K562 (cell line): ENCODE measurements around the gene TBXAS1. TPM values are rescaled to one million over a fixed set of nuclear protein-coding genes. Genes with fewer than 3 reads are reported as not detected.
A peak's percentile ranks its signal among the peaks of the same experiment; 100 is the strongest.

ENCODE experiments used
- CC2D1A ChIP-seq: fragments of 450-650 bp; IDR thresholded peaks from 2 replicates; pipeline ENCODE4 v1.6.1; 2017; ENCODE audit warnings: mild to moderate bottlenecking
- CEBPB ChIP-seq: fragments of 450-650 bp; IDR thresholded peaks from 2 replicates; pipeline ENCODE4 v1.6.1; 2016; ENCODE audit warnings: missing genetic modification characterization, missing compliant biosample characterization
- CTCF ChIP-seq, 3 experiments: IDR thresholded peaks in 2 of 3; conservative IDR thresholded peaks in 1 of 3; 2 replicates each; pipeline ENCODE4 v1.5.1; 2011 to 2012; ENCODE audit warnings: low read length in 3 of 3, mild to moderate bottlenecking in 3 of 3, control low read depth in 2 of 3, improper control_type of control experiment in 1 of 3, inconsistent platforms in 1 of 3, low read depth in 1 of 3, mixed read lengths in 1 of 3, moderate library complexity in 1 of 3; ENCODE audit not compliant: insufficient read depth in 2 of 3
- FOXP1 ChIP-seq: sonication (generic); formaldehyde crosslinking; IDR thresholded peaks from 2 replicates; pipeline ENCODE4 v1.8.0; 2022; ENCODE audit warnings: mild to moderate bottlenecking, missing genetic modification reagents
- HDAC2 ChIP-seq: fragments of 450-650 bp; IDR thresholded peaks from 2 replicates; pipeline ENCODE4 v1.6.1; 2016; ENCODE audit warnings: mild to moderate bottlenecking
- HLTF ChIP-seq: fragments of 450-650 bp; IDR thresholded peaks from 2 replicates; pipeline ENCODE4 v1.6.1; 2016
- HMBOX1 ChIP-seq: sonication (generic); IDR thresholded peaks from 2 replicates; pipeline ENCODE4 v1.6.1; 2016
- HNRNPH1 ChIP-seq: fragments of 200-400 bp; formaldehyde crosslinking; optimal IDR thresholded peaks from 2 replicates; pipeline ENCODE3; 2017; ENCODE audit warnings: low read depth, mild to moderate bottlenecking, low read length, moderate library complexity
- ID3 ChIP-seq, 2 experiments: fragments of 250-450 bp in 1 of 2; fragments of 450-650 bp in 1 of 2; sonication (Bioruptor Pico) in 1 of 2; IDR thresholded peaks; 2 replicates each; pipeline versions ENCODE4 v1.6.1 to v1.8.0; 2016 to 2021; ENCODE audit warnings: mild to moderate bottlenecking in 2 of 2, moderate library complexity in 2 of 2, missing compliant biosample characterization in 1 of 2, missing genetic modification characterization in 1 of 2
- KLF10 ChIP-seq: fragments of 250-450 bp; sonication (Bioruptor Pico); IDR thresholded peaks from 2 replicates; pipeline ENCODE4 v1.6.1; 2021; ENCODE audit warnings: matching md5 sums
- MYBL2 ChIP-seq, 2 experiments: fragments of 450-650 bp in 1 of 2; sonication (generic) in 1 of 2; formaldehyde crosslinking in 1 of 2; IDR thresholded peaks; 2 replicates each; pipeline versions ENCODE4 v1.6.1 to v1.8.1; 2017 to 2022; ENCODE audit warnings: borderline replicate concordance in 1 of 2, inconsistent platforms in 1 of 2, low read depth in 1 of 2, mild to moderate bottlenecking in 1 of 2, missing genetic modification reagents in 1 of 2, moderate library complexity in 1 of 2
- PURB ChIP-seq: sonication (generic); formaldehyde crosslinking; IDR thresholded peaks from 2 replicates; pipeline ENCODE4 v1.9.0; 2021; ENCODE audit warnings: low read depth, mild to moderate bottlenecking, missing genetic modification reagents
- RBFOX2 ChIP-seq: fragments of 200-400 bp; formaldehyde crosslinking; IDR thresholded peaks from 2 replicates; pipeline ENCODE4 v1.6.1; 2017; ENCODE audit warnings: low read depth, mild to moderate bottlenecking, low read length, moderate library complexity
- SMARCA4 ChIP-seq: fragments of 450-650 bp; IDR thresholded peaks from 2 replicates; pipeline ENCODE4 v1.6.1; 2016
- SMARCE1 ChIP-seq: fragments of 450-650 bp; IDR thresholded peaks from 2 replicates; pipeline ENCODE4 v1.7.1; 2016; ENCODE audit warnings: mild to moderate bottlenecking
- SNRNP70 ChIP-seq: fragments of 200-400 bp; formaldehyde crosslinking; optimal IDR thresholded peaks from 2 replicates; pipeline ENCODE3; 2017; ENCODE audit warnings: low read depth, low read length
- USF1 ChIP-seq: sonication (generic); formaldehyde crosslinking; IDR thresholded peaks from 2 replicates; pipeline ENCODE4 v1.9.0; 2022; ENCODE audit warnings: mild to moderate bottlenecking, missing genetic modification reagents
- ZBTB2 ChIP-seq: fragments of 450-650 bp; IDR thresholded peaks from 2 replicates; pipeline ENCODE4 v1.6.1; 2016; ENCODE audit warnings: antibody characterized with exemption
- ZBTB9 ChIP-seq: fragments of 450-650 bp; formaldehyde crosslinking; IDR thresholded peaks from 2 replicates; pipeline ENCODE4 v1.4.0; 2020; ENCODE audit warnings: mild to moderate bottlenecking, moderate library complexity
- ZNF324 ChIP-seq: fragments of 250-450 bp; sonication (Bioruptor Pico); IDR thresholded peaks from 2 replicates; pipeline ENCODE4 v1.4.0; 2020; ENCODE audit warnings: mild to moderate bottlenecking
- polyA plus RNA-seq, 8 experiments: library from polyadenylated mRNA; depleted of rRNA in 4 of 8; stranded (reverse) in 5 of 8; unstranded in 3 of 8; fragments of >200 nt; fragmentation: Nextera tagmentation in 2 of 8; fragmentation: Illumina TruSeq in 1 of 8; extraction: Ambion mirVana in 2 of 8; extraction: Trizol in 1 of 8; gene quantifications; 2 replicates each; pipeline versions ENCODE4 v1.2.1 to v1.2.3, GENCODE V29; 2011 to 2014; ENCODE audit warnings: inconsistent platforms in 1 of 8, missing spikeins in 1 of 8
- total RNA-seq, 7 experiments: library from RNA; depleted of rRNA in 6 of 7; stranded (reverse); fragments of >200 nt in 6 of 7; fragmentation: Illumina TruSeq in 2 of 7; extraction: Trizol in 2 of 7; gene quantifications; 2 replicates each; pipeline versions ENCODE4 v1.2.1 to v1.2.3, GENCODE V29; 2011 to 2021; ENCODE audit warnings: low replicate concordance in 1 of 7

The TBXAS1 gene
- total and polyA plus RNA-seq, 9 of the 15 experiments (the other 6 are each of a cell fraction or from before 2014, with no cell fraction given), result 1.1 to 8.3 (median 1.9) TPM

GRCh38 chr7:139976838-139977656 is 148.0 kb downstream of the TBXAS1 start (continued):
- TF ChIP-seq HDAC2 (peak; percentile 64; the same call in 1 of the 2 replicates), PURB (no peak), HMBOX1 (no peak), USF1 (CRISPR knock-in tag) (no peak; the same call in 1 of the 2 replicates), HNRNPH1 (no peak), ZNF324 (no peak; the same call in 1 of the 2 replicates), SNRNP70 (no peak), MYBL2 (IDR thresholded peaks at IDR 0.05; ENCODE audit: low read depth) (peak; percentile 62; the same call in 1 of the 2 replicates), MYBL2 (CRISPR knock-in tag; IDR thresholded peaks at IDR 0.05; ENCODE audit: borderline replicate concordance) (no peak), CC2D1A (peak; percentile 84), KLF10 (CRISPR knock-in tag) (no peak), HLTF (peak; percentile 67; the same call in 1 of the 2 replicates), SMARCE1 (peak; percentile 36; the same call in 1 of the 2 replicates), CEBPB (tag) (no peak), ZBTB9 (CRISPR knock-in tag) (0 out of 2 replicates have a peak, but pooled peaks have one; percentile 32), ID3 (CRISPR knock-in tag; IDR thresholded peaks at IDR 0.05) (no peak), ID3 (tag; IDR thresholded peaks at IDR 0.05) (peak; percentile 72; the same call in 1 of the 2 replicates), RBFOX2 (peak; percentile 72), FOXP1 (peak; percentile 6; the same call in 1 of the 2 replicates), ZBTB2 (no peak), SMARCA4 (peak; percentile 50; the same call in 1 of the 2 replicates), CTCF (IDR thresholded peaks at IDR 0.05 in 2 of 3, conservative IDR thresholded peaks at IDR 0.05 in 1 of 3; ENCODE audit: insufficient read depth in 2 of 3, low read depth in 1 of 3, low read length in 3 of 3) (peak in 1 of 3 experiments; percentile 21; a peak in 1 of 6 replicates)
